IPS-NIHi7 (cell line): ENCODE data around the gene FGFRL1.

Experiments
- DNase-seq: peaks from one replicate; pipeline ENCODE4 v3.0.0; 2012; ENCODE audit warnings: mixed read lengths; ENCODE audit errors: extremely low spot score

FGFRL1 gene

DNA sequence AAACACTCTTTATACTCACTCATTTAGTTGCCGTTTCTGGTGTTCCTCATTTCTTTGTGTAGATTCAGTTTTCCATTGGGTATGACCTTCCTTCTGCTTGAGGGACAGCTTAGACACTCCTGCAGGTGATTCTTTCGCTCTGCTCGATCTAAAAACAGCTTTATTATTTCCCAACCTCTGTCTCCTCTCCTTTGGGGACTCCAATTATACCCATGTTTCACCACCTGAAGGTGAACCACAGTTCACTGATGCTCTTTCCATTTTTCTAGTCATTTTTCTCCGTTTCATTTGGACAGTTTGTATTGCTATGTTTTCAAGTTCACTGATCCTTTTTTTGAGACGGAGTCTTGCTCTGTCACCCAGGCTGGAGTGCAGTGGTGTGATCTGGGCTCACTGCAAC is 4.6 kb upstream of the FGFRL1 start:
- no peak for DNase-seq

DNA sequence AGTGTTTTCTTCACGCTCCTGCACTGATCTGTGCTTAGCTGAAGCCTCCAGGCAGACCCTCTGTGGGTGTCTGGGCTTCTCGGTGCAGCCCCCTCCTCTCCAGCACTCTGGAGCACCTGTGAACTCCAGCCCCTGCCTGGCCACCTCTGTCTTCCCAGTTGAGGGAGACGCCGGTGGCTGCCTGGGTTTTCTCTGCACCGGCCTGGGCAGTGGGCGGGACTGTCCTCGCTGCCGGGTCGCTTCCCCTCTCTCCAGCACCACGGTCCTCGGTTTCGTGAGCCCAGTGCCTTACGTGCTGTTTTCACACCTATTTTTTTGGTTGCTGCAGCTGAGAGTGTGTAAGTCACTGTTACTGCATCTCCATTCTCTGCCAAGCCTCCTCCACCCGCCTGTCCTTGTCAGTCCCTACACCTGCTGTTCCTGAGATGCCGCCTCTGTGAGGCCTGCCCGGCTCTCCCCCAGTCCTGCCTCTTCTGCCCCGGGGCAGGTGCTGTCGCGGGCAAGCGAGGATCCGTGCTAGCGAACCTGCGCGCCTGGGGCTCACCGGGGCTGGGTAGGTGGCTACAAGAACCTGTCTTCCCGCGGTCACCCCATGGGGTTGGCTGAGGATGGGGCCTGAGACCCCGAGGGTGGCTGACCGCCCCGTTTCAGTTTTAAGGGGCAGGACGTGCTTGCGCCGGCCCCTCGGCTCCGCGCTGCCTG is 2.4 kb upstream of the FGFRL1 start:
- DNase-seq, result no peak

DNA sequence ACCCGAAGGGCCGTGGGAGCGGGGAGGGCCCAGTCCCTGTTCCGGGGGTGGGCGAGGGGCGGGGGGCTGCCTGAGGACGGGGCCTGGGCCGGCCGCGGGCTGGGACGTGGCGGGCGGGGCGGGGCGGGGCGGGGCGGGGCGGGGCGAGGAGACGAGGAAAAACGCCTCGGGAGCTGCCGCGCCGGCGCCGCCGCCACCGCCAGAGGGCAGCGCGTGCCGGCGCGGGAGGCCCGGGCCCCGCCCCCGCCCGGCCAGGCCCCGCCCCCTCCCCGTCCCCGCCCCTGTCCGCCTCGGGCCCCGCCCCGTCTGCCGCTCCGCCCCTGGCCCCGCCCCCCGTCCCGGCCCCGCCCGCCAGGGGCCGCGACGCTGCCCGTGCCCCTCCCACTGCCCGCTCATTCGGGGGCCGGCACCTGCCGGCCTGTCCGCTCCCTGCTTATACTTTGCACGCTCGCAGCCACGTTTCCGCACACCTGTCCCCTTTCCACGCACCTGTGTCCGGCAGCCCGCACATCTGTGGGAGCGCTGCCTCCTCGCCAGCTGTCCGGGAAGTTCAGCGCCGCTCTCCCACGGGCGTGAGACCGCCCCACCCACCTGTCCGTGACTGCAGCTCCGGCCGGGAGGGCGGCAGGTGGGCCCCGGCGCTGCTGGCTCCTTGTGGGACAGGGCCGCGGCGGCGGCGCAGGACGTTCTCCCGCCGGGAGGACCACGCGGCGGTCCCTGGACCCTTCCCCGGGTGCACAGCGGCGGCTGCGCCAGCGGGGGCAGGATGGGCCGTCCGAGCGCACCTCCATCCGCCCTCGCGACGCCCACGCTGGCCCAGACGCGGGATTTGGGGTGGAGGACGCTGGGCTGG is 1.7 kb upstream of the FGFRL1 start:
- DNase-seq, result peak; percentile 80

DNA sequence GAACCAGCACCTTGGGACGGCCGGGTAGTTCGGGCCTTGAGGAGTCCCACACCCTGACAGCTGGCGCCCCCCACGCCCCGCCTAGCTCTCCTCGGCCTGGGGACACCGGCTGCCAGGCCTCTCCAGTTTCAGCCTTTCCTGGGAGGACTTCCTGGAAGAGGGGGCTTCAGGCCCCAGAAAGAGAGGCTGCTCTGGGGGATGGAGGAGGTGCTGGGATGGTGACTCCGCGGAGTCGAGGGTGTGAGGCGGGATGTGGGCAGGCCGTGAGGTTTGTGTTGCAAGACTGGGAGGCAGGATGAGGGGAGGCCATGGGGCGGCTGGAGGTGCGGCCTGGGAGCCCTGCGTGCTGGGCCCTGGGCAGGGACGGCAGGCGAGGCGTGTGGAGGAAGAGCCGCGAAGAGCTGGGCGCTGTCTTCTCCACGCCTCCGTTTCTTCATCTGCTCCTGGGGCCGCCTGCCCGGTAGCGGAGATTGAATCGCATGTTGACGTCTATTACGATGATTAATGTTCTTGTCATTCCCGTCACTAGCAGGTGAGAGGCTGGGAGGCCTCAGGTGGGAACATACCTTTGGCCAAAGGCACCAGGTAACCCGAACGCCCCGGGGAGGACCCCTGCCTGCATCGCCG is 918 bp upstream of the FGFRL1 start:
- DNase-seq, result no peak

DNA sequence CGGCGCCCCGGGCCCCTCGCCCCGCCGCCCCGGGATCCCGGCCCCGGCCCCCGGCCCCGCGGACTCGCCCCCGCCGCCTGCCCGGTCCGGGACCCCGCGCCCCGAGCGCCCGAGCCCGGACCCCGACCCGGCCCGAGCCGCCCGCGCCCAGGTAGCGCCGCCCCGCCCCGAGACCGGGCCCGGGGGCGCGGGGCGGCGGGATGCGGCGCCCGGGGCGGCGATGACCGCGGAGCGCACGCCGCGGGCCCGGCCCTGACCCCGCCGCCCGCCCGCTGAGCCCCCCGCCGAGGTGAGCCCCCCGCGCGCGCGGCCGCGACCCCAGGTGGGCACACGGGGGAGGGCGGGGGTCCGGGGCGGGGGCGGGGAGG is 224 bp downstream of the FGFRL1 start:
- no peak for DNase-seq

DNA sequence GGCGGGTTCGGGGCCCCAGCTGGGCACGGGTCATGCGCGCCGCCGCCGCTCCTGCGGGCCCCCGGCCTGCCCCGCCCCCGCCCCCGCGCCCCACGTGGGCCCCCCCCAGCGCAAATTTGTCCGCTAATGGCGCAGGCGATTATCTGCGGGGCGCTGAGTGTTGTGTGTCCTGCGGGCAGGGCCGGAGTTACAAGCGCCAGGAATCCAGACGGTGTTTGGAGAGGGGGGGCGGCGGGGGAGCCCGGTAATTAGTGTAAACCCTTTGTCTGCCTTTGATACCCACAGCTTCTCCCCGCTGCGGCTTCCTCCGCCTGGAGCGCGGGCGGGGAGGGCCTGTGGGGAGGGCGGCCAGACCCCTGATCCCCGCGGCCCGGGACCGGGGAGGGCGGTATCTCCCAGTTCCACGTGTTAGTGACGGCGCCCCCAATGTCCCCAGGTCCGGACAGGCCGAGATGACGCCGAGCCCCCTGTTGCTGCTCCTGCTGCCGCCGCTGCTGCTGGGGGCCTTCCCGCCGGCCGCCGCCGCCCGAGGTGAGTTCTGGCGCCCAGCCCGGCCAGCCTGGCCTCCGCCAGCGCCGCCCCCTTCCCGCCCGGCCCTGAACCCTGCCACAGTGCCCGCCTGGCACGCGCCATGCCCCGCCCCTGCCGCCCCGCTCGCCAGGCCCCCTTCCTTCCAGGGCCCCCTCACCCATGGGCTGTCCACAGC is 761 bp downstream of the FGFRL1 start:
- DNase-seq, result peak; percentile 56

DNA sequence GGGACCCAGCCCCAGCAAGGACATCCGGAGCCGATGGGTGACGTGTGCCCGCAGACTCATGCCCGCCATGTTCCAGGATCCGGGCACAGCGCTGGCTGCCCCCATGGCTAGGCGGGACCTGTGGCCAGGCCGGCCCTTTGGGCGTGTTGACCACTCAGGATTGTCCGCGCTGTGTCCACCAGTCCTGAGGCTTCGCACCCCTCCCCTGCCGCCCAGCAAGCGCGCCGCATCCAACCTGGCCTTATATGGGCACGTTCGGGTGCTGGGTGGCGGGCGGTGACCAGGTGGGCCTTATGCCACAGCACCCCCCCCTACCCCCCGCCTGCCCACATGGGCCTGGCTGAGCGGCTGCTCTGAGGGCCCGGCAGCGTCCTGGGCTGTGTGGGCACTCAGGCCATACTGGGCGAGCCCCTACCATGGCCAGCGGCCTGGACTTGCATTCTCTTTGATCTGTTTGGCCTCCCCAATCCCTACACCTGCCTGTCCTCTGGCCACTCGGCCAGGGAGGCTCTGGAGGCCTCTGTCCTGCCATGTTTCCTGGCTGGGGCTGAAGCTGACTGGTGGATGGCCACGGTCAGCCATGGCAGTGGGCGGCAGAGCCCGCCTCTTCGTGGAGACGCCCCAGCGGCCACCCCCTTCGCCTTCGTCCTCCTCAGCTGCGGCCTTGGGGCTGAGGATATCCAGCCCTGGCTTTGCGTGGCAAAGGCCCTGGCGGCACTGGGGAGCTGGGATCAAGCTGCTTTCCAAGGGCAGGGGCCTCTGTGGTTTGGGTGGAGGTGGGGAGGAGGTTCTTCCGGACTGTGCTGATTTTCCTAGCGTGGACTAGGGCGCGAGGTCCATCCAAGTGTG is 2.0 kb downstream of the FGFRL1 start:
- no peak for DNase-seq

DNA sequence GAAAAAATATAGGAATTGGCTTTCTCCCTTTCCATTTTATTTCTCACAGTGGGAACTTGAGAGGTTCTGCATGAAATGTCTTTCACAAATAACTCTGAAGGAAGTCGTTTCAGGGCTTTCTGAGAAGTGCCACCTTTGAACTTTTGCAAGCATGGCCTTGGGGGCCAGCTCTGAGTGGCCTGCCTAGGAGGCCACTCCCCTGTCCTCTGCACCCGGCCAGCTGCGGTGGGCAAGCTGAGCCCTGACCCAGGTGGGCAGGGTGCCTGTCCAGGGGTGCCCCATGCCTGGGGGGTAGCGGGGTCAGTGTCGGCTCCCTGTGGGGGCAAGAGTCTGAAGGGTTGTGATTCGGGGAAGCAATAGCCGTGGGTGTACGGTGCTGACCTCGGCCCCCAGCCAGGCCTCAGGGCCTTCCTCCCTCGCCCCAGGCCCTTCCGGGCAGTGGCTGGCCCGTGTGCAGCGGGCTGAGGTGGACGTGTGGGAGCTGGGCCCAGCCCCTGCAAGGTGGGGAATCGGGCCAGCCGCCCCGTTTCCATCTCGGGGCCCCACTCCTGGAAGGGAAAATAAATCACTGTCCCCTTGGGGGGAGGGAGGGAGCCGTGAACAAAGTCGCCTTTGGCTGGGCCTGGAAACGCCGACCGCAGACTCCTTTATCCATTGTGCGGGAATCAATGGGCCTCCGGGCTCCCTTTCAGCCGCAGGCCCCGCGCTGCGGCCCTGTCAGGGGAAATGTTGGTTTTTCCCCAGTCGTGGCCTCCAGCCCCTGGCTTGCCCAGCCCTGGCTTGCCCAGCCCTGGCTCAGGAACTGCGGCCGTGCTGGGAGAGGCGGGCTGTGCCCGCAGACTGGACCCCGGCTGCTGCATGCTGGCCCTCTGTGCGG is 3.1 kb downstream of the FGFRL1 start:
- DNase-seq, result no peak

DNA sequence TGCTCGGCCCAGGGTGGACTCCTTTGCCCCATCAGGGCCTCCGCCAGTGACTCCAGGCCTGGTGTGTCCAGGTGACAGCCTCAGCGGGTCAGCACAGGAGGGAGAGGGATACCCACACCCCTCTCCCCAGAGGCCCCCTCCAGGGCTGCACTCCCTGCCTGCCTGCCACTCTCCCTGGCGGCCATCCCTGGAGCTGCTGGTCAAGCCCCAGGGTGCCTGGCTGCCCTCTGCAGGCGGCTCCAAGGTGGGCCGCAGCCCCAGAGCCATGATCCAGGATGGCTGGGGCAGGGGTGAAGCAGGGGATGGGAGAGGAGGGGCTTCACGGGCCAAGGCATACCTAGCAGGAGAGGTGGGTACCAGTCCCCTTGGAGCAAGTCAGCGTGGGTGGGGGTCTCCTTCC is 3.8 kb downstream of the FGFRL1 start:
- no peak for DNase-seq

DNA sequence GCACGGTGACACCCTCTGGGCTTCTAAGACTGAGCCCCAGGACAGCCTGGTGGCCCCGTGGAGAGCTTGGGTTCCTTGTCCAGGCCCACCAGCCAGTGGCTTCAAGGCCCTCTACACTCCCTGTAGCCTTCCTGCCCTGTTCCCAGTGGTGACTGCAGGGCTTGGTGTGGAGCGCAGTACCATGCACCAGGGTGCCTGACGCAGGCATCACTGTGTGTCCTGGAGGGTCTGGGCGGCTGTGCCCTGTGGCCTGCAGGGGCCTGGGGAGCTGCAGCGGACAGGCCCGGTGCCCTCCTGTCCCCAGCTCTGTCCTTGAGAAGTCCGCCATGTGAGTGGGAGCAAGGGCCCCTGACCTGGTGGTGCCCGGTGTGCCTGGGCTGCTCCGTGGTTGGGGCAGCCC is 4.3 kb downstream of the FGFRL1 start:
- no peak for DNase-seq

DNA sequence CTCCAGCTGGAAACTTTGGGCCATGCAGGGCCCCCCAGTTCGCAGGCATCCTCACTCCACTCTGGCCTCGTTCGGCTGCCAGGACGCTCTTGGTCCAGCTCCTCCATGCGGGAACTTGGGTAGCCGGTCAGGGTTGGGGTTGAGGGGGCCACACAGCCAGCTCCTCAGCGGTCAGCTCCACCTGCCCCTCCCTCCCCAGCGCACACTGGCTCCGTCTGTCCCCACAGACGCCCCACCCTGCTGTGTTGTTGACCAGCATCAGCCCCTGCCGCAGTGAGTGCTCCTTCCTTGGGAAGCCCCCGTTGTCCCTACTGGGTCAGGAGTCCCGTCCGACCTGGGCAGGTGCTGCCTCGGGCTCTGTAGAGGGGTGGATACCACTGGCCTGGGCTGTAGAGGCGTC is 5.8 kb downstream of the FGFRL1 start:
- no peak for DNase-seq

DNA sequence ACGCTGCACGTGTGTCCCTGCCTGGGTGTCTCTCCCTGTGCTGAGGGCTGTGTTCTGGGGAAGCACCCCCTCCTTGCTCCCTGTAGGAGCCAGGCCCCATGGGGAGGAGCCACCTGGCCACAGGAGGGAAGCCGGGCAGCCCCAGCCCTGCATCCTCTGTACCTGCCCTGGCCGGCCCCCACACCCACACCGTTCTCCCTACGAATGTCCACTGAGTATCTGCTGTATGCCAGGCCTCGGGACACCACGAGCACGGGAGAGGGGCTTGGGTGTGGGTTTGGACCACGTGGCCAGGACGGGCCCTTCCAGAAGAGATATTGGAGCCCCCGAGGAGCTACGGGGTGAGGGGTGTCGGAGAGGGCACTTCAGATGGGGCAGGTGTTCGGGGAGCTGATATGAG is 6.3 kb downstream of the FGFRL1 start:
- no peak for DNase-seq

DNA sequence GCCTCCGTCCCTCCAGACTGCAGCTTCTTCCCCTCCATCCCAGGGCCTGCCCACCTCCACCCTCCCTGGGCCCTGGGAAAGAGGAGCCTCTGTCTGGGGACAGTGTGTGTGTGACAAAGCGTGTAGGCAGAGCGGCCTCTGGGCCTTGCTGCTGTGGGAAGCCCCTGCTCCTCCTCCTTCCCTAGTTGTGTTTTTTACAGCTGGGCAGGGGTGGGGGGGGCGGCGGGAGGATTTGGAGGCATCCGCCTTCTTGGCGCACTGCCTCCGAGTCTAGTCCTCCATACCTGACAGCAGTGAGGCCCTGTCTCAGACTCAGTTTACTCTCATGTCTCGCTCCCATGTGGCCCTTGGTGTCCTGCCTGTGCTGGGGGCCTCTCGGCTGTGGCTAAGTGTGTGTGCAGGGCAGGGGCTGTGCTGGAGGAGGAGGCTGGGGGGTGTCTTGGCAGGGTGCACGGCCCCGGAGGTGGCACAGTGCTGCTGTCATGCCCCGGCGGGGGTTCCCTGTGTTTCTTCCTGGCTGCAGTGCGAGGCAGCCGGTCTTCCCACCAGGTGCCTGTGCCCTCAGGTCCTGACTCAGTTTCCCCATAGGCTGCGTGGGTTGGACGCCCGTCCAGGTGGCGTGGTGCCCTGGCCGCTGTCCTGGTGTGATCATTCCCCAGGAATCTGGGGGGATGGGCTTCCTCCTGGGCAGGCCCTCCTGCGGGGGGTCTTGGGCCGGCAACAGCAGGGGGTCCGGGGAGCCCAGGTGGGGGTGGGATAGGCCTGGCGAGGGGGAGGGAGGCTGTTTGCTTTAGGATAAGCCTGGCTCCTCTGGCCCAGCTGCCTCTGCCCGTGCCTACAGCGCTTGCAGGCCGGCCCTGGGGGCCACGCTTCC is 7.0 kb downstream of the FGFRL1 start:
- no peak for DNase-seq

DNA sequence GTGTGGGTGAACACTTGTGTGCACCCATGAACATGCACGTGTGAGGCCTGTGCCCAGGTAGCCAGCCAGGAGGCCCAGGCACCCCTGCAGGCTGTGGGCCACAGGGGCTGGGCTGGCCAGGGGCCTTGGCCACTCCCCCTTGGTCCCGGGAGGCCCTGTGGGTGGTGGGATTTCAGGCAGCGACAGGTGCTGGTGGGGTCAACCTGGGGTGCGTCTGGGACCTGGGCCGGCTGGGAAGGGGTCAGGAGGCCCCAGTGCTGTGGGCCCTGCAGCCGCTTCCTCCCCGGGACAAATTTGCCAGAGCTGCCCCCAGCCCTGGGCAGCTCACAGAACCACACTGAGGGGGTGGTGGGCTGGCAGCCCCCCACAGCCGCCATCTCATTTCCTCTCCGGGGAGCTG is 7.9 kb downstream of the FGFRL1 start:
- no peak for DNase-seq

DNA sequence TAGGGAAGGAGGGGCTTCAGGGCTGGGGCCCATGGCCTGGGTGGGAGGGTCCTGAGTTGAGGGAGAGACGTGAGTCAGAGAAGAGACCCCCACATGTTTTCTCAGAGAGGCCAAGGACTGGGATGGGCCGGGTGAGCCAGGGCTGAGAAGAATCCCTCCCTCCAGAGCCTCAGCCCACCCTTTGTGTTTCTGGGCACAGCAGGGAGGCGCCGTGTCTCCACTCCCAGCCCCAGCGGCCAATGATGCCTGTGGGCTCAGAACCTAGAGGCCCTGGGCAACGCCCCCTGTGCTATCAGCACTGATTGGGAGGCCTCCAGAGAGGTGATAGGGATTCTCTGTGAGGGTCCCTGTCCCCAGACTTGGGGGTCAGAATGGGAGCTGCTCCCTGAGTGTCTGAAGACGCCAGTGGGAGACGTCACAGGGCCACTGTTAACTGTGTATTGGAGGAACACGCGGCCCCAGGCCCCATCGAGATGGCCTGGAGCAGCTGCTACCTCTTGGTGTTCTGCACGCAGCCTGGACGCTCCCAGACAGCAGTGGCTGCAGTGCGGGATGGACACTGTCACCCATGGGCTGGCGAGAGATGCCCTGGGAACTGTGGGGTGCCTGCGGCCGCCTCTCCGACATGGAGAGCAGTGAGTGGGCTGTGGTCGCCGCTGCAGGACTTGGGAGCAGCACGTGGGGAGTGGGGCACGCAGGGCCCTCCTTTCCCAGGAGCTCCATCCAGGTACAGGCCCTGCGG is 8.5 kb downstream of the FGFRL1 start:
- peak; percentile 69 for DNase-seq

DNA sequence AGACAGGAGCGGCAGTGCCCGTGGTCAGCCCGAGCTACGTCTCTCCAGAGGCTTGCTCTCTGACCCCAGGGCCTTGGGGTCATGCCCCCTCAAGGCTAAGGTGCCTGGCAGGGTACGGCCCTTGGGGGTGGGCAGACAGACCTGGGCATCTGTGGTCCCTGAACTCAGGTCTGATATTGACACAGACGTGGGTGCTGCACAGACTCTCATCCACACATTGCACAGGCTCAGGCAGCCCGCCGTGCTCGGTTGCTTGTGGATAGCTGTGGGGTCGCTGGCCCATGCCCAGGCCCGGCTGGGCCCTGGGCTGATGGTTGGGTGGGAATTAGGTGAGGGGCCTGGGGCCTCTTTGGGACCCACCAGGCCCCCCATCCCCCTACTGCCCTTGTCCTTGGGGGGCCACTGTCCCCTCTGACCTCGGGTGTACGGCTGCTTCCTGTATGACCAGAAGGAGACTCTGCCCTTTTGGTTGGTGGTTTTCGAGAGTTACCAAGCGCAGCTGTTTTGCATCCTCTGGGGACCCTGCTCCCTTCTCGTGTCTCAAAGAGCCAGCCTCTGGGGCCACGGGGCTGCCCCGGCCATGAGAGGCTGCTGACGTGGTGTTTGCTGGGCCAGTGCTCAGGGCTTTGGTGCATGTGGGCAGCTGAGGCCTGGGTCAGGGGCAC is 10.1 kb downstream of the FGFRL1 start:
- DNase-seq, result no peak

DNA sequence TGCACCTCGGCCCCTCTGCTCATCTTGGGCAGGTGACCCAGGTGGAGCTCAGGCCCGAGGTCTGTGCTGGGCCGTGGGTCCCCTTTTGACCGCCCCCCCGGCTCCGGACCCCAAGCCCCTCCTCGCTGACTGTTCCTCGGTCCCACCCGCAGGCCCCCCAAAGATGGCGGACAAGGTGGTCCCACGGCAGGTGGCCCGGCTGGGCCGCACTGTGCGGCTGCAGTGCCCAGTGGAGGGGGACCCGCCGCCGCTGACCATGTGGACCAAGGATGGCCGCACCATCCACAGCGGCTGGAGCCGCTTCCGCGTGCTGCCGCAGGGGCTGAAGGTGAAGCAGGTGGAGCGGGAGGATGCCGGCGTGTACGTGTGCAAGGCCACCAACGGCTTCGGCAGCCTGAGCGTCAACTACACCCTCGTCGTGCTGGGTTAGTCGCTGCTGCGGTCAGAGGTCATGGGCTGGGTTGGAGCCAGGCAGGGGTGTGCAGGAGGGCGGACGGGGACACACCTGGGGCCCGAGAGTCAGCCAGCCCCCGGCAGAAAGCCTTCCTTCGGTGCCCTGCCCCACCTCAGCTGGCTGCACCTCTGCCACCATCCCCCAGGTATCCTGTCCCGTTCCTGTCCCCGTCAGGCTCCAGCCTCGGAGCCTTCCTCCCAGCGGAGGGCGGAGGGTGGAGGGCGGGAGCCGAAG is 10.8 kb downstream of the FGFRL1 start:
- DNase-seq, result no peak

DNA sequence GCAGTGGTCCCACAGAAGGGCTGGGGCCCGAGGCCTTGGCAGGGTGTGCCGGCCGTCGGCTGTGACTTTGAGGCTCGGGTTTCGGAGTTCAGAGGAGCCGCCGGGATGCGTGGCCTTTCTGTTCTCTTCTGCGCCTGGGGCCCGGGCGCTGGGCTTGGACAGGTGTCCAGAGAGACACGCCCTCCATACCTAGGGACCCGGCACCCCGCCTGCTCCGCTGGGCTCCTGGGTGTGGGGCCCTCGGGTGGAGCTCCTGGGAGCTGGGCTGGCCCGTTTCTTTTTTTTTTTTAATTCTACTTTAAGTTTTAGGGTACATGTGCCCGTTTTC is 11.3 kb downstream of the FGFRL1 start:
- no peak for DNase-seq
